Stimulated activated CD4-positive, alpha-beta T cell treated with anti-CD3 and anti-CD28 coated beads, Interleukin-12 subunit alpha, Interleukin-12 subunit beta, amount 100 ng/mL, for 24 hours (primary cell): ENCODE data around the gene FXYD6.
"Not testable (repeated sequence)": the region's sequence is repeated elsewhere in the genome, so short reads cannot be mapped to it uniquely, and the experiment has no call there.

Source experiments
- DNase-seq, 2 experiments: peaks; one replicate each; pipeline ENCODE4 v3.0.0-alpha.2; 2020; ENCODE audit warnings: low read depth in 2 of 2

The FXYD6 gene

GRCh38 chr11:117818041-117818873, 58.2 kb downstream of the FXYD6 start:
- DNase-seq, result peak in 1 of 2 experiments; percentile 35

- DNase-seq, result peak; percentile 81 to 94
Observed at GRCh38 chr11:117817368-117818040, 59.0 kb downstream of the FXYD6 start.

- DNase-seq, result no peak
Observed at GRCh38 chr11:117816846-117817367, 59.6 kb downstream of the FXYD6 start.

- no peak for DNase-seq
Observed at GRCh38 chr11:117816151-117816741, 60.2 kb downstream of the FXYD6 start.

- peak; percentile 46 for DNase-seq
Observed at GRCh38 chr11:117815262-117815803, 61.1 kb downstream of the FXYD6 start.

- DNase-seq, result peak in 1 of 2 experiments; percentile 70
Observed at GRCh38 chr11:117814766-117815261, 61.6 kb downstream of the FXYD6 start.

GRCh38 chr11:117814204-117814765, 62.2 kb downstream of the FXYD6 start:
- no peak for DNase-seq

GRCh38 chr11:117810056-117810451, 66.4 kb downstream of the FXYD6 start:
- not testable (repeated sequence) for DNase-seq

GRCh38 chr11:117809236-117810055, 67.0 kb downstream of the FXYD6 start:
- DNase-seq, result peak in 1 of 2 experiments; percentile 50

- no peak for DNase-seq
Observed at GRCh38 chr11:117808784-117809183, 67.7 kb downstream of the FXYD6 start.

- DNase-seq, result peak; percentile 52 to 80
Observed at GRCh38 chr11:117807482-117808327, 68.8 kb downstream of the FXYD6 start.

GRCh38 chr11:117806846-117807245, 69.6 kb downstream of the FXYD6 start:
- no peak for DNase-seq

GRCh38 chr11:117805045-117805444, 71.4 kb downstream of the FXYD6 start:
- no peak for DNase-seq

GRCh38 chr11:117803896-117804295, 72.6 kb downstream of the FXYD6 start:
- DNase-seq, result no peak

GRCh38 chr11:117799634-117800033, 76.8 kb downstream of the FXYD6 start:
- no peak for DNase-seq

- no peak for DNase-seq
Observed at GRCh38 chr11:117796872-117797529, 79.5 kb downstream of the FXYD6 start, which contains the start of gene DSCAML1. Gene DSCAML1, minus strand, starts transcription at chr11:117797216. Its CDS starts 137 bp downstream, at chr11:117797079.

- DNase-seq, result no peak
Observed at GRCh38 chr11:117796456-117796871, 80.0 kb downstream of the FXYD6 start.

GRCh38 chr11:117795638-117796455, 80.6 kb downstream of the FXYD6 start:
- DNase-seq, result no peak
